ENCODE data around the gene TNPO2.
"Not testable (repeated sequence)": the region's sequence is repeated elsewhere in the genome, so short reads cannot be mapped to it uniquely, and the experiment has no call there.

DNA sequence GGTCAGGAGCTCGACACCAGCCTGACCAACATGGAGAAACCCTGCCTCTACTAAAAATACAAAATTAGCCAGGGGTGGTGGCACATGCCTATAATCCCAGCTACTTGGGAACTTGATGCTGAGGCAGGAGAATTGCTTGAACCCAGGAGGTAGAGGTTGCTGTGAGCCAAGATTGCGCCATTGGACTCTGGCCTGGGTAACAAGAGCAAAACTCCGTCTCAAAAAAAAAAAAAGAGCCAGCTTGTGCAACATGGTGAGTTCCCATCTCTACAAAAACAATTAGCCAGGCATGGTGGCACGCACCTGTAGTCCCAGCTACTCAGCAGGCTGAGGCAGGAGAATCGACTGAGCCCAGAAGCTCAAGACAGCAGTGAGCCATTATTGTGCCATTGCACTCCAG, 45.7 kb downstream of the TNPO2 start:
- TF ChIP-seq, protein P1, sequence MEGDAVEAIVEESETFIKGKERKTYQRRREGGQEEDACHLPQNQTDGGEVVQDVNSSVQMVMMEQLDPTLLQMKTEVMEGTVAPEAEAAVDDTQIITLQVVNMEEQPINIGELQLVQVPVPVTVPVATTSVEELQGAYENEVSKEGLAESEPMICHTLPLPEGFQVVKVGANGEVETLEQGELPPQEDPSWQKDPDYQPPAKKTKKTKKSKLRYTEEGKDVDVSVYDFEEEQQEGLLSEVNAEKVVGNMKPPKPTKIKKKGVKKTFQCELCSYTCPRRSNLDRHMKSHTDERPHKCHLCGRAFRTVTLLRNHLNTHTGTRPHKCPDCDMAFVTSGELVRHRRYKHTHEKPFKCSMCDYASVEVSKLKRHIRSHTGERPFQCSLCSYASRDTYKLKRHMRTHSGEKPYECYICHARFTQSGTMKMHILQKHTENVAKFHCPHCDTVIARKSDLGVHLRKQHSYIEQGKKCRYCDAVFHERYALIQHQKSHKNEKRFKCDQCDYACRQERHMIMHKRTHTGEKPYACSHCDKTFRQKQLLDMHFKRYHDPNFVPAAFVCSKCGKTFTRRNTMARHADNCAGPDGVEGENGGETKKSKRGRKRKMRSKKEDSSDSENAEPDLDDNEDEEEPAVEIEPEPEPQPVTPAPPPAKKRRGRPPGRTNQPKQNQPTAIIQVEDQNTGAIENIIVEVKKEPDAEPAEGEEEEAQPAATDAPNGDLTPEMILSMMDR (IDR thresholded peaks at IDR 0.05): not testable (repeated sequence)
- TF ChIP-seq POLR2A (IDR thresholded peaks at IDR 0.05): not testable (repeated sequence)

Data from tibial nerve (tissue), 3 donors.